ENCODE measurements around the gene GPC6. TPM values are rescaled to one million over a fixed set of nuclear protein-coding genes. Genes with fewer than 3 reads are reported as not detected.
"Not testable (repeated sequence)": the region's sequence is repeated elsewhere in the genome, so short reads cannot be mapped to it uniquely, and the experiment has no call there.

GPC6 gene
- polyA plus RNA-seq (ENCODE audit: insufficient read length), result 66.0 TPM
- long read RNA-seq, donor 1, transcript GPC6-202 (5 exons, 792 nt), result major isoform, 14 of 22 reads
- long read RNA-seq, donor 1, partial matches to known transcripts, result 8 of 22 reads
- long read RNA-seq, donor 1, other reads (novel, unspliced or antisense), result 0 of 22 reads
- long read RNA-seq, donor 2, transcript GPC6-202 (5 exons, 792 nt), result major isoform, 9 of 9 reads
- long read RNA-seq, donor 2, partial matches to known transcripts, result 0 of 9 reads
- long read RNA-seq, donor 2, other reads (novel, unspliced or antisense), result 0 of 9 reads
- long read RNA-seq, donor 3, transcript GPC6-202 (5 exons, 792 nt), result major isoform, 15 of 30 reads
- long read RNA-seq, donor 3, partial matches to known transcripts, result 15 of 30 reads
- long read RNA-seq, donor 3, other reads (novel, unspliced or antisense), result 0 of 30 reads
- long read RNA-seq, donor 4, result 0 reads
- long read RNA-seq, donor 5, transcript GPC6-202 (5 exons, 792 nt), result major isoform, 6 of 6 reads
- long read RNA-seq, donor 5, partial matches to known transcripts, result 0 of 6 reads
- long read RNA-seq, donor 5, other reads (novel, unspliced or antisense), result 0 of 6 reads
- long read RNA-seq, donor 6, transcript GPC6-202 (5 exons, 792 nt), result major isoform, 13 of 13 reads
- long read RNA-seq, donor 6, partial matches to known transcripts, result 0 of 13 reads
- long read RNA-seq, donor 6, other reads (novel, unspliced or antisense), result 0 of 13 reads
- long read RNA-seq, donor 7, transcript GPC6-202 (5 exons, 792 nt), result major isoform, 7 of 28 reads
- long read RNA-seq, donor 7, partial matches to known transcripts, result 21 of 28 reads
- long read RNA-seq, donor 7, other reads (novel, unspliced or antisense), result 0 of 28 reads
- long read RNA-seq, donor 8, partial matches to known transcripts, result 0 of 3 reads
- long read RNA-seq, donor 8, other reads (novel, unspliced or antisense), result 0 of 3 reads

DNA sequence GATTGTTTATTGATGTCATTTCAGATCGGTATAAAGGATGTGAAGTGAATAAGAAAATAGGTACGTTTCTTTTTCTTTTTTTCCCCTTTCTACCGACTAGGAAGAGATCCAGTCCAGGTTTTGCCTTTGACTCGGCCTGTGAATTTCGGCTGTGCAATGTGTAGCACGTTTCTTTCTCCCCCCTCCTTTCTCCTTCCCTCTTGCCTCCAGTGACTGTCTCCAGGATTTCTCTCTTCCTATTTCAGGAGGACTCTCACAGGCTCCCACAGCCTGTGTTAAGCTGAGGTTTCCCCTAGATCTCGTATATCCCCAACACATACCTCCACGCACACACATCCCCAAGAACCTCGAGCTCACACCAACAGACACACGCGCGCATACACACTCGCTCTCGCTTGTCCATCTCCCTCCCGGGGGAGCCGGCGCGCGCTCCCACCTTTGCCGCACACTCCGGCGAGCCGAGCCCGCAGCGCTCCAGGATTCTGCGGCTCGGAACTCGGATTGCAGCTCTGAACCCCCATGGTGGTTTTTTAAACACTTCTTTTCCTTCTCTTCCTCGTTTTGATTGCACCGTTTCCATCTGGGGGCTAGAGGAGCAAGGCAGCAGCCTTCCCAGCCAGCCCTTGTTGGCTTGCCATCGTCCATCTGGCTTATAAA lies at the start of gene GPC6:
Gene GPC6, plus strand, starts transcription at position 185 of the 657 bp plus-strand sequence.
- DNase-seq, result peak; percentile 94

GRCh38 chr13:93180356-93180969 lies 46.1 kb upstream of the GPC6 start:
- DNase-seq, result no peak

- no peak for DNase-seq
These were observed 44.2 kb upstream of the GPC6 start for GRCh38 chr13:93182406-93182805.

- no peak for DNase-seq
These were observed 43.3 kb upstream of the GPC6 start for GRCh38 chr13:93183302-93183701.

DNA sequence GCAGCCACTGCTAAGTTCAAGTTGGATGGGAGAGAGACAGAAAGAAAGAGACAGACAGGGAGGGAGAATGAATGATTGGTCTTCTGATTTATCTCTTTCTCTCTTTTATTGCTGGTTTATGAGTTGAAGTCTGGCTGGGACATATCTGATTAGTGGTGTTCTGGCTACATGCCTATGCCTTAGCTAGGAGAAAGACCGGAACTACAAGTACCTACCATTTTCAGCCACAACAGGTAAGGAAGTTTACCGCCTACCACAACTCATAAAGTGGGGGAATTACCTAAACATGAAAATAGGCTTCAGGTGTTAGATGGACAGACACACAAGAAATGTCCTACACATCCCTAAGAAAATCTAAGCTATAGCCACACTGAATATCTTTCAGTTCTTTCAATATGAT lies 36.6 kb upstream of the GPC6 start:
- DNase-seq, result no peak

- no peak for DNase-seq
These were observed 32.9 kb upstream of the GPC6 start for GRCh38 chr13:93193682-93194081.

DNA sequence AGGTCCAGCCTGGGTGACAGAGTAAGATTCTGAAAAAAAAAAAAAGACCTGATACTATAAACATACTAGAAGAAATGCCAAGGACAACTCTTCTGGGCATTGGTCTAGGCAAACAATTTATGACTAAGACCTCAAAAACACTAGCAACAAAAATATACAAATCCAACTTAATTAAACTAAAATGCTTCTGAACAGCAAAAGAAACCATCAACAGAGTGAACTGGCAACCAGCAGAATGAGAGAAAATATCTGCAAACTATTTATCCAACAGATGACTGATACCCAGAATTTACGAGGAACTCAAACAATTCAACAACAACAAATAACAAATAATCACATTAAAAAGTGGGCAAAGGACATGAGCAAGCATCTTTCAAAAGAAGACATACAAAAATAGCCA lies 26.8 kb upstream of the GPC6 start:
- DNase-seq, result no peak

DNA sequence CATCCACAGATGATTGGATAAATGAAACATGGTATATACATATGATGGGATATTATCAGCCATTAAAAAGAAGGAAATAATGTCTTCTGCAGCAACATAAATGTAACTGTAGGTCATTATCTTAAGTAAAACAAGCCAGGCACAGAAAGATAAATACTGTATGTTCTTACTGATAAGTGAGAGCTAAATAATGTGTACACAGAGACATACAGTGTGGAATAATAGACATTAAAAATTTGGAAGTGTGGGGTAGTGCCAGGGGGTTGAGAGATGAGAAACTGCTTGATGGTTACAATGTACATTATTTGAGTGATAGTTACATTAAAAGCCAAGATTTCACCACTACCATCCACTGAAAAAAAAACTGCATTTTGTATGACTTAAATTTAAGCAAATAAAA lies 26.0 kb upstream of the GPC6 start:
- DNase-seq, result no peak

DNA sequence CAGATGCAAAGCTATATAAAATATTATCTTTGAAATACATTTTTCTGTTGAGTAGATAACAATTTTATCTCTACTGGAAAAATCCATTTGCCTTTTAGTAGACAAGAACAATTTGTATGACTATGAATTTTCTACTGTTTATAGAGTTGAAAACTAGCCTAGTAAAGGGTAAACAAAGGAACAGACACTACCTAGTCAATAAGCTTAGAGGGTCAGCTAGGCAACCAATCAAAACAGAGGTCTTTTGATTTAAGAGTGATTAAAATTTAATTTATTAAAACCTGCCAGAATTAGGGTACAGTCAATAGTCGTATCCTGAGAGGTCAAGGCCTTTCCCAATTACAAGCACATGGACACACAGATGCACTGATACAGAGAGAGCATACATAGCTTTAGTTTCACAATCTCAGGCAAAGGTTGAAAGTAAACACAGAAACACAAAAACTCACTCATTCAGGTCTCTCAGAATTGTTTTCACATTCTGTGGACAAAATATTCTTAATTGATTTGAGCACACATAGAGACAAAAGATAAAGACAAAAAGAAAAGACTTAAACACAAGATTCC lies 24.5 kb upstream of the GPC6 start:
- no peak for DNase-seq

GRCh38 chr13:93206778-93207392 lies 19.7 kb upstream of the GPC6 start:
- DNase-seq, result not testable (repeated sequence)

- DNase-seq, result no peak
These were observed 10.5 kb upstream of the GPC6 start for GRCh38 chr13:93216122-93216521.

DNA sequence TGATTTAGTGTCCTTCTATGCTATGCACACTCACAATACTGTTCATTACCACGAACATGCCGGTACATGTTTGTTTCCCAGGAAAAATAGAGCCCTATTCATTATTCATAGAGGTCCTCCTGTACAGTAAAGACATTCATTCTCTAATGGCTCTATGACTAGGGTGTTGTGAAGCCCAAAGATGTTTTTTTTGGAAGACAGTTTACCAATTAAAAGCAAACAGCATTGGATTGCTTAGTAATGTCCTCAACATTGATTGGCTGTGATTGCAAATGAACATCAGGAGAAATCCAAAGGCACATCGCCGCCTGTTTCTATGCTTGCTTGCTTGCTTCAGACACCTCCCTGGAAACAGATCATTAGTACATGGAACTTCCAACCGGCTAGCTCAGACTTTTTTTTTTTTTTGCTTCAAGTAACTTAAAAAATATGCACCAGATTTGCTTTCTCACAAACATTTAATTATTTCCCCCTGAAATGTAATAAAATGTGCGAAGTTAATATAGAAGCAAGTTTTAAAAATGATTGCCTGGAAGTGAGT lies 8.8 kb upstream of the GPC6 start:
- no peak for DNase-seq

DNA sequence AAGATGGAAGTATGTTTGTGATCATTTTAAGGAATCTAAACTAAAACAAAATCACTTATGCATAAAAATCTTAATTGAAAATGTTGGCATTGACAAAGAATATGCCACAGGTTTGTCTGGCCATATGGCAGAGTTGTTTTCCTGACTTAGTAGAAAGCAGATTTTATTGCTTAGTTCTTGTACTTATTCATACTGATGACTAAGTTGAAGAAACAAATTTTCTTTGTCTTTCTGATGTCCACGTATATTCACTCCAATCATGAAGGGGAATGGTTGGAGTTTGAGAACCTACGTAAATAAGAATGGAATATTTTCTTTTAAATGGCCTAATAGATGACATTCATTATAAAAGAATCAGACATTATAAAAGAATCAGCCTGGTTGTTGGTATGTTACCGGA lies 8.0 kb upstream of the GPC6 start:
- DNase-seq, result no peak

- no peak for DNase-seq
These were observed 6.5 kb upstream of the GPC6 start for GRCh38 chr13:93220073-93220472.

- DNase-seq, result no peak
These were observed 3.6 kb upstream of the GPC6 start for GRCh38 chr13:93222976-93223375.

DNA sequence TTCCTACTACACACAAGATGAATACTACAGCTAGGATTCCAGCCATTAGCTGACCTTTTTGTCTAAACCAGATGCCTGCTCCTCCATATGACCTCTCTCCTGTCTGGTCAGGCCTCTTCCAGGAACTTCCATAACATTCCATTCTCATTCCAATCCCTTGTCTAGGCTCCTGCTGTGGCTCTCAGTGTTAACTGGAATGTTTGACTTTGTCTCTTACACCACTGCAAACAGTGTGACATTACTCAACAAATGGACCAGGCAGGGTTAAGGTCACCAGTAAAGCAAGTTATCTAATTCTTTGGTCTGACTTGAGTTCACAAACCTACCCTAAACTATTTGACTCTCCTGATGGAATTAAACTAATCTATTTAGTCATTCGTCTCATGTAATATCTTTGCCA lies 2.1 kb upstream of the GPC6 start:
- DNase-seq, result no peak

DNA sequence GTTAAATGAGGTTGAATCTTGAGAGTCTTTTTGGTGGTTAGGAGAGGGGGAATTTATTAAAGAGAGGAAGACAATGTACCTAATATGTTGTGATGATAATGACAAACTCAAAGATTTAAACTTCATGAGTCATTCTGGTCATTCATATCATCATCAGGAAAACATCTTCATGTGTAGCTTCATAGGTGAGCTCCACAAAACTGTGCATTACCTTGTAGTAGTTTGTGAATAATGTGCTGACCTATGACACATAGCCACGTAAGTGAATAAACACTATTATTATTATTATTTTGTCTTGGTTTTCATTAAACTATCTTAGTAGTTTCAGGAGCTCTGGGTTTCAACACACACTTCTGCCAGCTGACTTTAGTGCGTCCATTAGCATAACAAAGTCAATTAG lies 997 bp upstream of the GPC6 start:
- no peak for DNase-seq

- no peak for DNase-seq
These were observed 463 bp upstream of the GPC6 start for GRCh38 chr13:93226065-93226622.

DNA sequence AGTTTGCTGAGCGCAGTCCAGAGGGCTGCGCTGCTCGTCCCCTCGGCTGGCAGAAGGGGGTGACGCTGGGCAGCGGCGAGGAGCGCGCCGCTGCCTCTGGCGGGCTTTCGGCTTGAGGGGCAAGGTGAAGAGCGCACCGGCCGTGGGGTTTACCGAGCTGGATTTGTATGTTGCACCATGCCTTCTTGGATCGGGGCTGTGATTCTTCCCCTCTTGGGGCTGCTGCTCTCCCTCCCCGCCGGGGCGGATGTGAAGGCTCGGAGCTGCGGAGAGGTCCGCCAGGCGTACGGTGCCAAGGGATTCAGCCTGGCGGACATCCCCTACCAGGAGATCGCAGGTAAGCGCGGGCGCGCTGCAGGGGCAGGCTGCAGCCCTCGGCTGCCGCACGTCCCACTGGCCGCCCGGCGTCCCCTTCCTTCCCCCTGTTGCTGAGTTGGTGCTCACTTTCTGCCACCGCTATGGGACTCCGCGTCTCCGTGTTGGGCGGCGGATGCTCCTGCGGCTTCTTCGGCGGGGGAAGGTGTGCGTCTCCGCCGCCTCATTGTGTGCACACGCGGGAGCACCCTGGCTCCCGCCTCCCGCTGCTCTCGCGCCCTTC lies 772 bp downstream of the GPC6 start:
- peak; percentile 59 for DNase-seq

Measured in left kidney (tissue), 8 donors.